Activated CD4-positive, alpha-beta T cell treated with anti-CD3 and anti-CD28 coated beads, Interleukin-2, amount 50 U/mL, for 16 hours (primary cell): ENCODE data around the gene ATF3.
"Not testable (repeated sequence)": the region's sequence is repeated elsewhere in the genome, so short reads cannot be mapped to it uniquely, and the experiment has no call there.

Experiments used
- DNase-seq: peaks from one replicate; pipeline ENCODE4 v3.0.0-alpha.2; 2020

Gene ATF3

GRCh38 chr1:212655668-212656440 lies 47.3 kb downstream of the ATF3 start:
- no peak for DNase-seq

- peak; percentile 30 for DNase-seq
Observed at GRCh38 chr1:212656730-212657129, 48.2 kb downstream of the ATF3 start.

DNA sequence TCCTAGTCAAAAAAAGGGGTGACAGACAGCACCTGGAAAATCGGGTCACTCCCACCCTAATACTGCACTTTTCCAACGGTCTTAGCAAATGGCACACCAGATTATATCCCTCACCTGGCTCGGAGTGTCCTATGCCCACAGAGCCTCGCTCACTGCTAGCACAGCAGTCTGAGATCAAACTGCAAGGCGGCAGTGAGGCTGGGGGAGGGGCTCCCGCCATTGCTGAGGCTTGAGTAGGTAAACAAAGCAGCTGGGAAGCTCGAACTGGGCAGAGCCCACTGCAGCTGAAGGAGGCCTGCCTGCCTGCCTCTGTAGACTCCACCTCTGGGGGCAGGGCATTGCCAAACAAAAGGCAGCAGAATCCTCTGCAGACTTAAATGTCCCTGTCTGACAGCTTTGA lies 49.7 kb downstream of the ATF3 start:
- not testable (repeated sequence) for DNase-seq

DNA sequence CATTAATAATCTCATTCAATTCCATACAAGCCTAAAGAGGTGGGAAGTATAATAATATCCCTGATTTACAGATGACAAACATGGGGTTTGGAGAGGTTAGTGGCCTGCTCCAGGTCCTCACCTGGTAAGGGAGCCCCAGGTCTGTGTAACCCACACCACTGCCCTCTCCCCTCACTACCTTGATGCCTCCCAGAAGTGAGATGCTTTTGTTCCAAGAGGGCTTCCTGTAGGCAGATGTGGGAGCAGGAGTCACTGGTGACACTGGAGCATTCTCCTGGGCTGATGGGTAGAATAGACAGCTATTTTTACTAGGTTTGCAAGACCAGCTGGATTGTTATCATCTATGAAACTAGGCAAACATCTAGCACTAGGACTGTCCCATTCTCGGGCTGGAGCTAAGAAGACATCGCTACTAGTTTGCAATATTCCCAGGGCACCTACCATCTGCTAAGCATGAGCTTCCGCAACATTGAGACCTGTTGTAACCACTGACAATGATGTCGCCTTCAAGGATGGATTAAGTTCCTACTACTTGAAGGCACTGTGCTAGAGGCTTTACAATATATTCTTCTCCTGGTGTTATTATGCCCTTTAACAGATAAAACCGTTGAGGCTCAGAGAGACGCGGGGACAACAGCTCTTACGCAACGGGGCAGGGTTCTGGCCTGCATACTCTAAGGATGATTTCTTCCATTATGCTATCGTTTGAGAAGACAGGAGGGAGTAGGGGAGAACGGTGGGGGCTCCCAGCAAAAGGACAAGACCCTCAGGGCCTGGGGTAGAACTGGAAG lies 56.0 kb downstream of the ATF3 start:
- DNase-seq = no peak

DNA sequence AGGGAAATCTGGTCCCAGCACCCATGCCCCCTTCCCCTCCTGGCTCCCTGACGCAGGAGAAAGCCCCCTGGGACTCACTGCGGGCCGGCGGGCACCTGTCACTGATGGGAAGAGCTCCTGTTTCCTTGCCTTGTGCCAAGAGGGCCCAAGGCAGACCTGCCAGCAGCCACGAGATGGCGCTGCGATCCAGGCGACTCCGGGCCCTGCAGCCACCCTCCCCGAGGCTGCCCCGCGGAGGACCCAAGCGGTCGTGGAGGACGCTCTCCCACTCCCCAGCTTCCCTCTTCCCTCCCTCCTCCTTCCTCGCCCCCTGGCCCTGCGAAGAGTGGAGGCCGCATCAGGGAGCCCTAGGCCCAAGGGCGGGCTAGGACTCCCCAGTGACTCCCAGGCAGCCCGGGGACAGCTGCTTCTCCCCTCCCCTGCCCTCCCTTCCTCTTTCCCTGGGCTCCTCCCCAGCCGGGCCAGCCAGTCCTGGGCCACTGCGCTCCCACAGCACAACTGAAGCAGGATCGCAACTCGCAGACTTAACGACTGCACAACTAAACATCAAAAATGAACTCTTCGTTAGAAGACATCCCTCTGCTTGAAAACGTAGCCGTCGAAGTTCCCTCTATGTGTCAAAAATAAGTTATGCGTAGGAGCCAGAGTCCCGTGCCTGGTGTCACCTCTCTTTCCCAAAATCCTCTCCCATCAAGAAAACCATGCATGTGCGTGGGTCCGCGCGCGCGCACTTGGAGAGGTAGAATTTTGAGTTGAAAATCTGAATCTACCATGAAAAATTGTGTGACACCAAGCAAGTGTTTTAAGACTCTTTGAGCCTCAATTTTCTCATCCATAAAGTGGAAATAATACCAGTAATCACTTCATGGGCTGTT lies 56.9 kb downstream of the ATF3 start:
- peak; percentile 88 for DNase-seq

DNA sequence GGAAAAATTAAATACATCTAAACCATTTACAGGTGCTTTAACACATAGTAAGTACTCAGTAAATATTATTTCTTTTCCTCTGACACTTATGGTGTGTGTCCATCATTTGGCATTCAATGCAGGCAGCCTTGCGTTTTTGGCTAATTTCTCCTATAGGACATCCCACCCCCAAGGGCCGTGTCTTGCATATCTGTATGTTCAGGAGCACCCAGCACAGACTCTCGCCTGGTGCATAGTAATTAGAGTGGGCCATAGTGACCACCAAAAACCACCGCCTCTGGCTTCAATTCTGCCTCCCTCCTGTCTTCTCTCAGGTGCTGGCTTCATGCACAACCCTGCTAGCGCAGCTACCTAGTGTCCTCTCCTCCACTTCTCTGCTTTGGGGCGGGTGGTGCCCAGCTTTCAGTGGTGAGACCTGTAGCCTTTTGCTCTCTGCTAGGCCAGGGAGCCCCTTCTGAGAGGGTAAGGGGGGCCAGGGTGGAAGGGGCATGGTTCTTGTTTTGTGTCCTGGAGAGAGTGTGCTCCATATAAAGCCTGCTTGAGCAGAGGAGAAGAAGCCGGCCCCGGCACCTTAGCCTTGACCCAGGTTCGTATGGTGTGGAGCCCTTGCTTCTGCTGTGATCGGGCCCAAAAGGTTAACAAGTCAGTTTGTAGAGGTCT lies 57.7 kb downstream of the ATF3 start:
- no peak for DNase-seq

DNA sequence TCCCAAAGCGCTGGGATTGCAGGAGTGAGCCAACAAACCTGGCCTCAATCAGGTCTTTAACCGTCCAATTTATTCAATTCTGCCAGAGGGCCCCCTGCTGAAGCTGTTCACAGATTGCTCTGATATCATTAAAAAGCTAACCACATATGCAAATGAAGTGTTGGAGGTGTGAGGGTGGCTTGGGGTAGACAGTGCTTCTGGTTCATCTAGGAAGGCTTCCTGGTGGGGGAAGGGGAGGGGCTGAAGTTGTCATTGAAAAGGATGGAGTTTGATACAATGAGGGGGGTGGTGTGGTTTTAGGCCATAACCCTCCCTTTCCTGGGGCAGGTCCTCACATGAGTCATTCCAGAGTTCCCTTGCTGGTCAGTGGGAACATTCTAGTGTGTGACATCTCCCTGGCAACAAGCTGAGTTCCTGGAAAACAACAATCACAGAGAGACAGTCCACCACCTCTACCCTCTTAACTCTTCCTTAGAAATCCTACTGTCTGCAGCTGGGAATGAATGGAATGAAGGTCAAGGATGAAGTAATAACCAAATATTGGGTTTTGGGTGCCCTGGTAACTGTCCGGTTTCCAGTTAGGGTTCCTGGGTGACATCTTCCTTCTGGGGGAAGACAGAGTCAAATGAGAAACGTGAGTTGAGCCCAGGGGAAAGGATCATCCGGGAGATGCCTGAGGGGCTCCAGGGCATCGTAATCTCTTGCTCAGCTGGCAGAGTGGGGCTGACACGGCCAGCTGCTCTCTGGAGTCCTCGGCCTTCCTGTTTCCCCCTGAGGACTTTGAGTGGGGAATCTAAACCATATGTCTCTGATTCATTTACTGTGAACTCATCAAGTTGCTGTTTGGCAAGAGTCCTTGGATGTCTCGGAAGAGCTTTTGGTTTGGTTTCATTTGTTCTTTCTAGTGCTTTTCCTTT lies 58.9 kb downstream of the ATF3 start:
- DNase-seq = peak; percentile 63

DNA sequence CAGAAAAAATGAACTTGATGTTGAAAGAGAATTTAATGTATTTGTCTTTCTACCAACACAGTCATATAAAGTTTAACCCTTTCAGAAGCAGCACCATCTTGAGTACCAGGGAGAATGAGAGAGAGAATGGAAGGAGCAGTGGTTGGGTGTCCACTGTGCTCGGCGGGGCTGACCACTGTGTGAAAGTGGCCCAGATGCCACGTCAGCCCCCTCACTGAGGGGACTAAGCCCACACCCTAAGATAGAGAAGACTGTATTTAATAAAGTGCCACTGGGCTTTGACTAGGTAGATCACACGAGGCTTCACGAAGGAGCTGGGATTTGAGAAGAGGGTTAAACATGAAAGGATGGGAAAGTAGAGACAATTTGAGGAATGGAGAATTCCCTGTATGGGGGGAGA lies 59.9 kb downstream of the ATF3 start:
- DNase-seq = no peak

GRCh38 chr1:212669102-212669501 lies 60.5 kb downstream of the ATF3 start:
- no peak for DNase-seq

DNA sequence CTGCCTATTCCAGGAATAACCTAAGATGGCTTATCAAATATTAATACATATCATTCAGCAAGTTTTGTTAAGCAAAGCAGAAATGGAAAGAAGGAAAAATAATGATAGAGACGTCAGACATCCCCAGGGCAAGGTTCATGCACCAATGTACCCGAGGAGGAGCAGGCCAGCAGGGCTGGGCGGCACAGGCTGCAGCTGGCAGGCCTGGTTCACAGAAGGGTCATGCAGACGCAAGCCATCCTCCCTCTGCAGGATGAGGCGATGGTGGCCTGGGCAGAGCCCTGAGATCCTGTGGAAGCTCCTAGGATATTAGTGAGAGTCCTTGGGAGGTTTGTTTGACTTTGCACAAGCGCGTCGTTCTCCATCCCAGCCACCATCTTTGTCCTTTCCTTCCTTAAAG lies 61.0 kb downstream of the ATF3 start:
- no peak for DNase-seq

DNA sequence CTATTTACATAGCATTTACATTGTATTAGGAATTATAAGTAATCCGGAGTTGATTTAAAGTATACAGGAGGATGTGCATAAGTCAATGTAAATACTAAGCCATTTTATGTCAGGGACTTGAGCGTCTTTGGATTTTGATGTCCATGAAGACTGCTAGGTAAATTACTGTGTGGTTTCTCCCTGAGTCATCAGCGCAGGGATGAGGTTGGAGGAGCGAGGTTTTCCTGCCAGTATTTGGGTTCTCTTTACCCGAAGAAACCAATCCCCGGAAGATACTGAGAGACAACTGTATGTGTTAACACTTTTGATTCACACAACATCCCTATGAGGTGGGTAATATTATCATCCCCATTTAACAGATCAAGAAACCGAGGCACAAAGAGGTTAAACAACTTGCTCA lies 61.7 kb downstream of the ATF3 start:
- no peak for DNase-seq
